Ecto neural progenitor cell (in vitro differentiated cells): ENCODE measurements around the gene WDR37.

ENCODE experiments used
- DNase-seq: peaks from one replicate; pipeline ENCODE4 v3.0.0-alpha.2; 2018; ENCODE audit warnings: low spot score

Gene WDR37

DNA sequence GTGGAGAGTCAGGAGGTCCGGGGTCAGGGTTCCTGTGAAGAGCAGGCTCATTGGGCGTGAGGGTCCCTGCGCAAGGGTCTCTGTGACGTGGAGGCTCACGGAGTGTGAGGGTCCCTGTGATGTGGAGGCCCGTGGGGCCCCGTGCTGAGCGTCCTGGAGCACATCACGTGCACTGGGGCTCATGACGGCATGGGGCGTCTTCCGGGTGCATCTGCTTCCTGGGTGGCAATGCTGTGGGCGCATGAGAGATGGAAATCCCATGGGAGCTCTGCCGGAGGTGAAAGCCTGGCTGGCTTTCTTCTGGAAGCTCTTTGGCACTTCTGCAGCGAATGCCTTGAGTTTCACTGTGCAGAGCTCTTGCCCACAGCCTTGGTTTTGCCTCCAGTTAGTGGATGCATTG, 71.4 kb downstream of the WDR37 start:
- DNase-seq = no peak

DNA sequence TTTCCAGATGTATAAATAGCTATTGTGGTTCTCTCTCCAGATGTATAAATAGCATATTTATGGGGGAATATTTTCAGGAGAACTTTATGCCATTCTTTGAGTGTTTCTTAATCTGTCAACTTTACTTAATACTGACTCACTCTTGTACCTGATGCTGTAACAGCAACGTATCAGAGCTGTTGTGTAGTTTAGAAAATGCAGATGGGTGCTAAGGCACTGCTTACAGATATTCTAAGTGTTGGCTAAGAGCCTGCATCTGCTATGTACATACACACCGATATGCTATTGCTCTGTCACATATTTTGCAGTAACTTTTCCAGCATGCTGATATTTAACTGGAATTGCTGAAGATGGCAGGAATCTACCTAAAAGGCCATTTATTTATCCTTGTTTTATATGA, 71.9 kb downstream of the WDR37 start:
- no peak for DNase-seq

GRCh38 chr10:1128649-1129048, 72.5 kb downstream of the WDR37 start:
- DNase-seq = no peak

DNA sequence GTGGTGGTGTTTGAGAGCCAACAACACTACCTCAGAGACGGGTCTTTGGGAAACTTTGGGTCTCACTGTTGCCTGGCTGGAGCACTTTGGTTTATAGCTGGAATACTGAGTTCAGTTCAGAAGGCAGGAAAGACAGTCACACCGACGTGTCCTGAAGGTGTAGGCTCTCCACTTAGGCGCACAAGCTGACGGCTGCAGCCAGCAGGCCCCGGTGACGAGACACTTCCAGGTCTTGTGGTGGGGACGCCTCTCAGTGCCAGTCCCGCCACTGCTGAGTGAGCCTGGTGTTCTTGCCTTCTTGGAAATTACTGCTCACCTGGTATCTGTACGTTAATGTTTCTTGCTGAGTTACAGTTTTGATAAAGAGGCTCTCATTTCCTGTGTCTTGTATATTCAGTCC, 74.0 kb downstream of the WDR37 start:
- DNase-seq = no peak

DNA sequence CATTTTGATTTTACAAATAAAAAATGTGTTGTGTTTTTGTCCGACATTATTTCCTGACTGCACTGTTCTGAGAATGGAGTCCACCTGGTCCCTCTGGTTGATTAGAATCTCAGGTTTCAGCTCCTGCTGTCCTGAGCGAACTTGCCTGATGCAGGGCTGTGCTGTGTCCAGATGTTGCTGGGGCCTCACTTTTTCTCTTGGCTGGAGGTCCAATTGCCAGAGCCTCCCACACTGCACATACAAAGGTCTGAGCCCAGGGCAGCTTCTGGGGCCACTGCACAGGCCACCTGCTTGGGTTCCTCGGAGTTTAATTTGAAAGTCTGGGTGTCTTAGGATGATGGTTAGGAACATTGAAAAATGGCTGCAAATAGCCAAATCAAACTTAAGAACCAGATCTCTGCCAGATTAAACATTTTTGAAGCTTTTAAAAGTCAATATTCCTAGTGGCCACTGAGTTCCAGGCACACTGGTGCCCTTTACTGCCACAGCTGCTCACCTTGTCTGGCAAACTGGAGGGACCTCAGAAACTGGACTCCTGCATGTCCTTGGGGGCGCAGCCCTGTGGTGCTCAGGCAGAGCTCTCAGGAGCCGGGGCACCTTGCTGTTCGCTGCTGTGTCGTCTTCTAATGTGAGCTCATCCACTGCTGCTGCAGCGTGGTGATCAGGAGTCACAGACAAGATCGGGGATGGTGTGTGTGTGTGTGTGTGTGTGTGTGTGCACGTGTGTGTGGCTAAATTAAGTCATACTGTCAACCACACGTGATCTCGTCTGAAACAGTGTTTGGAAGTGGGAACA, 75.0 kb downstream of the WDR37 start:
- no peak for DNase-seq

DNA sequence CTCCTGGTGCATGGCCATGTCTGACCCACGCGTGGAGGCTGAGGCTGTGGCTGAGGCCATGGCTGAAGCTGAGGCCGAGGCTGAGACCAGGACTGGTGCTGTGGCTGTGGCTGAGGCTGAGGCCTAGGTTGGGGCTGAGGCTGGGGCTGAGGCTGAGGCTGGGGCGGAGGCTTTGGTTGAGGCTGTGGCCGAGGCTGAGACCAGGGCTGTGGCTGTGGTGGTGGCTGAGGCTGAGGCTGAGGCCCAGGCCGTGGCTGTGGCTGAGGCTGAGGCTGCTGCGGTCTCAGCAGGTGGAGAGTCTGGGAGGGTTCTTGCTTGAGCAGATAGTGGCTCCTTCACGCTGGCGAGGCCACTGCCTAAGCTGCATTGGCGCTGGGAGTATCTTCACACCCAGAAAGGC, 76.4 kb downstream of the WDR37 start:
- DNase-seq = no peak

DNA sequence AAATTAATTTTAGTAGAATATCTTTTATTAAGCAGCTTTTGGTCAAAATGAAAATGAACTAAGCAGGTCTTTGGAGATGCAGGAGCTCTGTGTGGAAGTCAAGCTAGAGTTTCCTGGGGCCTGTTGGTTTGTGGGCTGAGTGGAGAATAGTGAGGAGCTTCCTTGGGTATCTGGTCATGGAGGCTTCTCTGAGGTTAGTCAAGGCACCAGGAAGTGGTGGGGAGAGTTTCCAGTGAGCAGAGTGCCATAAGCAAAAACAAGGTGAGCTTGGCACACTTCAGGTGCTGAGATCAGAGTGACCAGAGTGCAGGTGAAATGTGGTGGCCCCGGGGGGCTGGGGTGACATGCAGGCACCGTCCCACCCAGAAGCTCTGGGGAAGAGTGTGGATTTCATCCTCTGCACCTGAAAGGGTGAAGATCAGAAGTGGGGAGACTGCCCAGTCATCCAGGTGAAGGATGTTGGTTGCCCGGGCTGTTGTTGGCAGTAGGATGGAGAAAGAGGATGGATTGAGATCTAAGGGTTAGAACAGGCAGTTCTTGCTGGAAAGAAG, 77.4 kb downstream of the WDR37 start:
- no peak for DNase-seq

GRCh38 chr10:1134156-1134555, 78.0 kb downstream of the WDR37 start:
- no peak for DNase-seq

DNA sequence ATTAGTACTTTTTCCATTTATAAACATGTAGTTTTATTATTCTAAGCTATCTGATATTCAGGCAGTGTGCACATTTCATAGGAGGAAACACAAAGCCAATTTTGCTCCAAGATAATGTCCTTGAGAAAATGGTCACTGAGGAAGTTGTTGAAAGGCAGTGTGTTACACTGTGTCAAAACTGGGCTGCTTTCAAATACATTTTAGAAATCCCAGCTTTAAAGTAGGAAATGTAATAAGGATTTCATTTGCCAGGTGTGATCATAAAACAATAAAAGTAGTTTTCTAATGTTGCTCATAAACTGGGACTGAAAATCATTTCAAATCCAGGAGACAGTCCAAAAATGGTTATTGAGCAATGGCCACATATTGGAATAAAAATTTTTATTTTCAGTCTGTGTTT, 80.1 kb downstream of the WDR37 start:
- DNase-seq = no peak

- DNase-seq = no peak
These were observed 81.4 kb downstream of the WDR37 start for GRCh38 chr10:1137499-1138163.

GRCh38 chr10:1138529-1138928, 82.3 kb downstream of the WDR37 start:
- DNase-seq = no peak

GRCh38 chr10:1141261-1141660, 85.1 kb downstream of the WDR37 start:
- DNase-seq = peak; percentile 25

GRCh38 chr10:1141701-1142100, 85.5 kb downstream of the WDR37 start:
- peak; percentile 30 for DNase-seq

DNA sequence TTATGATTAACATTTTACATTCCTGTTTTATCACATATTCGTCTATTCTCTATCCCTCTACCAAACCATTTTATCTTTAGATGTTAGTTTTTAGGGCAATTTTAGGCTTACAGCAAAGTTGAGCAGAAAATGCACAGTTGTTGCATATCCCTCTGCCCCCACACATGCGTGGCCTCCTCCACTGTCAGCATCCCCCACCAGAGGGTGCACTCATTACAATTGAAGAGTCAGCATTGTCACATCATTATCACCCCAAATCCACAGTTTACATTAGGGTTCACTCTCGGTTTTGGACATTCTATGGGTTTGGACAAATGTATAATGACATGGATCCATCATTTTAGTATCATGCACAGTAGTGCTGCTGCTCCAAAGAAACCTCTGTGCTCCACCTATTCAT, 86.4 kb downstream of the WDR37 start:
- peak; percentile 14 for DNase-seq

GRCh38 chr10:1147810-1148209, 91.6 kb downstream of the WDR37 start:
- peak; percentile 17 for DNase-seq

- DNase-seq = peak; percentile 22
These were observed 92.8 kb downstream of the WDR37 start for GRCh38 chr10:1148855-1149605.

DNA sequence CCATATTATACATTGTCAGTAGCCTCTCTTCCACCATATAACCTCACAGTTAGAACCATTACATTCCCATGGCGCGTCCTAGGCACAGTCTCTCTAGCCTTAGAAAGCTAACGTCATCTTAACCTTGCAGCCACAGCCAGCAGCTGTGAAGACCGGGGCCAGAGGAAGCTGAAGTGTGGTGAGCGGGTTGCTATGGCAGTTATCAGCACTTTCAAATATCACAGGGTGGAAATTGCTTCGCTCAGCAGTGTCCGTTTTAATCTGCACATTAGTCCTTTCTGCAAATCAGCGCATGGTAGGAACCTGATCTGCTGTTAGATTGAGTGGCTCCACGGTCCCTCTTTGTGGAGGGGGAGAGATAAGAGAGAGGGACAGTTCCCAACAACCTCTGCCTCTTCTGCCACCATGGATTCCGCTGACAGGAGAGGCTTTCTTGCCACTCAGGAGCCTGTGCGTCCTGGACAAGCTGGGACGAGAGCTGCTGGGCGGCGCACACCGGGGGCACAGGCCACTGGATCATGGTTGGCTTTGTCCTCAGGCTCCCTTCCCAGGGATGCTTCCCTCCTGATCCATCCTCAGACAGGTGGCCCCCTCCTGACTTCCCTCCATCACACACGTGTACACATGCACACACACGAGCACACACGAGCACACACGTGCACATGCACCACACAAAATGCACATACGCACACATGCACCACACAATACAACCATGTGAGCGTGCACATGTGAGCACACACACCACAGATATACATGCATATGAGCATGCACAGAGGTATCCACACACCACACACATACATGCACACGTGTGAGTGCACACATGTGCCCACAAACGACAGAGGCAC, 93.8 kb downstream of the WDR37 start:
- peak; percentile 34 for DNase-seq

DNA sequence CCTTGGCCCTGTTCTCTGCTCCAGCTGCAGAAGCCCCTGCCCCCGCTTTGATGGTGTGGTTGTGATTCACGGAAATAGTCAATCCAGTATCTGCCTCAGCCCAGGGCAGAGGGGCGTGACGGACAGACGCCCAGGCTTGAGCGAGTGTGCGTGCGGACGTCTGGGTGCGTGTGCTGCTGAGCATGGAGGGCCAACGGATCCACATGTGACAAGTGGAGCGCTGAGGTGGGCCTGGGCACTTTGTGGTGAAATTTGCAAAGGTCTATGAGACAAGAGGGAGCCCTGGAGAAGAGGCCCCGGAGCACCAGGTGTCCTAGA, 94.4 kb downstream of the WDR37 start:
- DNase-seq = peak; percentile 29

DNA sequence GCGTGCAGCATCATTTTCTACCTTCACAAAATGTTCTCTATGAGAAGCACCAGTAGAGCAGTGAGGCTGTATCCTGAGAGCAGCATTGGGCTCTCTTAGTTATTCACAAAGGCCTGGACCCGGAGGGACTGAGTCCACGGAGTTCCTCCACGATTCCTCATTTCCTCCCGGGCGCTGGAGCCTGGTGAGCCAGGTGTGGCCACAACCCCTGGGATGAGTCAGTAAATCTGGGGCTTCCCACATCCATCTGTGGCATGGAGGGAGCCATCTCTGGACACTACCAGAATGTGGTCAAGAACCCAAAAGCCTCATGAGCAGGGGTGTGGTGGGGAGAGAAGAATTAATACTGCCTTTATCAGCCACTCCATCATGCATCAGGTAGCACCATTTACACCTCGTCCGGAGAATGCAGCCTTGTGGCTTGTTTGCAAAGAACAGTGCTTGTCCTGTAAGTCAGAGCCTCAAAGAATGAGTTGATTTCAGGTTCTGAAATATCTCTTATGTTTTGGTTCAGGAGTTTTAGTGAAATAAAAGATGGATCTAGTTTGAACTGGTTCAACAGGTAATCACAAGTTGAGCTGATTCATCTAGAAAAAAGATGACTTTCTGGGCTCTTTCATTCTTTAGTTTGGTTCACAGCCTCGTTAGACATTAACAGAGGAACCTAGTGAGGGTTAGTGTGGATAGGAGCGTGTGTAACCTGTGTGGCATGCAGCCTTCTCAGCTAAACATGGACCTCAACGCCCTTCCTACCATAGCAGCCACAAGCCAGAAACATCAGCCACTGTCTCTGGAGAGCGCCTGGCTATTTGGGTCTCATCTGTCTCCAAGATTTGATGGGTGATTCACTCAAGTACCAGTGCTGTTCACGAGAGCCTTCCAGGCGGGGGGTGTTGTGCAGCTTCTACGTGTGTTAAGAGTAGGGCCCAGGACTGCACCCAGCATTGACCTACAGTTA, 95.2 kb downstream of the WDR37 start:
- DNase-seq = peak; percentile 29

DNA sequence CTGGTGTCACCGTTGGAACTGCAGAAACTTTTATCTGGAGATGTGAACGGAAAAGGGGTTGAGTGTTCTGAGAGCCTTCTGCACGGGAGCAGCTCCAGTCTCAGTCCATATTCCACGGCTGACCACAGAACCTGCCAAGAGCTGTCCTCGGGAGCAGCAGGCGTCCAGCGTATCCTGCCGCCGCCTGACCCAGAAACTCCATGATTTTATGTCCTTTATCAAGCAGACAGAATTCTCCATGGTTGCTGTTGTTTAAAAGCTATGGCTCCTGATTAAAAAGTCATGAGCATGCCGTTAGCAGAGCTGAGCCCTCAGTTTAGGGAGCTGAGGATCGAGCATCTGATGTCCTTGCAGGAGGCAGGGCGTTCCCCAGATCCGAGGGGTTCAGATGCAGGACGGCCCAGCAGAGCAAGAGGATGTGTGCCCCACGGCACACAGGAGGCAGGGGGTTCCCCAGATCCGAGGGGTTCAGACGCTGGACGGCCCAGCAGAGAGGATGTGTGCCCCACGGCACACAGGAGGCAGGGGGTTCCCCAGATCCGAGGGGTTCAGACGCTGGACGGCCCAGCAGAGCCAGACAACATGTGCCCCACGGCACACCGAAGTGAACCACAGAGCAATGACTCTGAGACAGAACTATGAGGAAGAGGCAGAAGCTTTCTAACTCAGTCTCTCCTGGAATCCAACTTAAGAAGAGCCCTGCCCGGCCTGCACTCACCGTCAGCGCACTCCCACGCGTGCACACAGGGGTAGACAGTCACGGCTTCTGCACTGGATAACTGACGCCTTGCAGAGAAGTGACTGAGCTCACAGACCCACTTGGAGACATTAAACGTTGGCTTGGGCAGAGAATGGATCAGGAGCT, 96.4 kb downstream of the WDR37 start:
- DNase-seq = peak; percentile 31
